Measurements from ENCODE around the gene VAMP3. TPM values are rescaled to one million over a fixed set of nuclear protein-coding genes. Genes with fewer than 3 reads are reported as not detected.
A peak's percentile ranks its signal among the peaks of the same experiment; 100 is the strongest.

VAMP3 gene
- total RNA-seq, 1 donor from 2014 or later, result 63.9 TPM

DNA sequence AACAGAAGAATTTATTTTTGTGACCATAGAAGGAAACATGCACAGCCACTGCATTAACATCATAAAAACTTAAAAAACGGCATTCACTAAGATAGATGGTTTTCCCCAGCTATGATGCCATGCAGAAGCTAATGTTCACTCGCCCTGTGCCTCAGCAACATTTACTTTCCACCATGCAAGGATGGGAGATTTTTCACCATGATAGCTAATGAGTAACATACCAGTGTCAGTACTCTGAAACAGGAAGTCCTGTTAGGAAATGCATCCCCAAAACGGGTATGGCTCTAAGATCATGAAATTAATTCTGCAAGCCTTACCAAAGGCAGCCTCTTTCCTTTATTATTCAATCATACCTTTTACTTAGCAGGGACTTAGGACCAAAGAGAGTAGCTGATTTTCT, 17.5 kb upstream of the VAMP3 start:
- Mint-ChIP-seq H3K9me3 (no peaks in the 10 kb centered on the region), H3K4me3 (no peak overlapping the region), H3K4me1 (peaks cover 30% of the 10 kb centered on the region)

DNA sequence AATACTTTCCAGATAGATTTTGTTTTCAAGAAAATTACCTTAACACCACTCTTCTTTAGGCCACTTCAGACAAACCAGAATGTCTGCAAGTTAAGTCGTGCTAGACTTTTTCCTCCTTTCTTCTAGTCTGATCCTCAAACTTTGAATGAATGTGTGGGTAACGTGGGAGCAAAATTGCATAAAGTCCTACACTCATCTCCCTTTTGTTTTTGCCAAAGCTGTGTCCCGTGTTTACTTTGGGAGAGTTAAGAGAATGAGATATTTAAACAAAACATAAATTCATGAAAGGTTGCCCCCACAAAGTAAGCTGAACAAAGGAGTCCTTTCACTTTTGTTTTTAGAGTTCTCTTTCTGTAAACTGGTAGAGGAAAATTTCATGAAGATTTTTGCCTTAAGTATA, 16.9 kb upstream of the VAMP3 start:
- Mint-ChIP-seq H3K9me3 (no peaks in the 10 kb centered on the region), H3K36me3 (ENCODE audit: low read depth) (no peaks in the 10 kb centered on the region), H3K4me1 (peaks cover 30% of the 10 kb centered on the region), H3K4me3 (no peak overlapping the region), H3K27me3 (ENCODE audit: low read depth) (no peaks in the 10 kb centered on the region), H3K27ac (ENCODE audit: unreplicated experiment) (no peak overlapping the region)
- TF ChIP-seq CTCF (conservative IDR thresholded peaks at IDR 0.05), result no peak
- DNase-seq (ENCODE audit: low read depth, low spot score), result no peak

More for the DNA sequence above, 17.5 kb upstream of the VAMP3 start:
- TF ChIP-seq CTCF (conservative IDR thresholded peaks at IDR 0.05), result no peak
- DNase-seq (ENCODE audit: low read depth, low spot score), result no peak
- Mint-ChIP-seq H3K36me3 (ENCODE audit: low read depth) (no peaks in the 10 kb centered on the region), H3K27me3 (ENCODE audit: low read depth) (no peaks in the 10 kb centered on the region), H3K27ac (ENCODE audit: unreplicated experiment) (no peak overlapping the region)

- Mint-ChIP-seq H3K36me3 (ENCODE audit: low read depth) (no peaks in the 10 kb centered on the region), H3K27ac (ENCODE audit: unreplicated experiment) (no peak overlapping the region), H3K4me1 (peaks cover 30% of the 10 kb centered on the region), H3K4me3 (no peak overlapping the region), H3K9me3 (no peaks in the 10 kb centered on the region), H3K27me3 (ENCODE audit: low read depth) (no peaks in the 10 kb centered on the region)
- no peak for DNase-seq (ENCODE audit: low read depth, low spot score)
- peak; percentile 57 for TF ChIP-seq CTCF (conservative IDR thresholded peaks at IDR 0.05)
These were observed 15.6 kb upstream of the VAMP3 start for GRCh38 chr1:7755448-7755847.

DNA sequence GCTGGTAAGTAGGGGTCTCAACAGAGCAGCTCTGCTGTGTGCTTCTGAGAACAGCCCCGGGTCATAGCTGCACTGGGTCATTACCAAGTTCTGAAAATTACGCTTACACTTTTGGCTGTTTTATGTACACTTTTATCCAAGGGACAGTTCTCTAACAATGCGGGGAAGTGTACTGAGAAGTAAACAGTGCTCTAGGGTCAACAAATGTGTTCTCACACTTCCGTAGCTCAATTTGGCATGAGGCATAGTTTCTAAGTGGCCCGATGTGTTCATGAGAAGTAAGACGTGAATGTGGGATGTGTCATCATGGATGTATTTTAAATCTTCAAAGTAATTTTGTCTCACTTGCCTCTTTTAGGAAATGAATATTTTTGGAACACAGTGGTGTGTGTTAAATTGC, 10.9 kb upstream of the VAMP3 start:
- H3K36me3 Mint-ChIP-seq (ENCODE audit: low read depth), result no peaks in the 10 kb centered on the region
- H3K9me3 Mint-ChIP-seq, result no peaks in the 10 kb centered on the region
- DNase-seq (ENCODE audit: low read depth, low spot score), result no peak
- H3K4me3 Mint-ChIP-seq, result no peak overlapping the region
- no peak overlapping the region for H3K27ac Mint-ChIP-seq (ENCODE audit: unreplicated experiment)
- peaks cover 4% of the 10 kb centered on the region for H3K4me1 Mint-ChIP-seq
- no peak for TF ChIP-seq CTCF (conservative IDR thresholded peaks at IDR 0.05)
- H3K27me3 Mint-ChIP-seq (ENCODE audit: low read depth), result no peaks in the 10 kb centered on the region

- no peak overlapping the region for H3K27ac Mint-ChIP-seq (ENCODE audit: unreplicated experiment)
- peaks cover under 1% of the 10 kb centered on the region for H3K4me1 Mint-ChIP-seq
- no peak overlapping the region for H3K4me3 Mint-ChIP-seq
- TF ChIP-seq CTCF (conservative IDR thresholded peaks at IDR 0.05), result no peak
- H3K36me3 Mint-ChIP-seq (ENCODE audit: low read depth), result no peaks in the 10 kb centered on the region
- DNase-seq (ENCODE audit: low read depth, low spot score), result no peak
- no peaks in the 10 kb centered on the region for H3K27me3 Mint-ChIP-seq (ENCODE audit: low read depth)
- no peaks in the 10 kb centered on the region for H3K9me3 Mint-ChIP-seq
These were observed 10.0 kb upstream of the VAMP3 start for GRCh38 chr1:7761103-7761502.

GRCh38 chr1:7767176-7767575, 3.9 kb upstream of the VAMP3 start:
- Mint-ChIP-seq H3K27ac (ENCODE audit: unreplicated experiment) (no peak overlapping the region), H3K4me1 (peaks cover 15% of the 10 kb centered on the region), H3K4me3 (no peak overlapping the region), H3K36me3 (ENCODE audit: low read depth) (no peaks in the 10 kb centered on the region), H3K9me3 (no peaks in the 10 kb centered on the region), H3K27me3 (ENCODE audit: low read depth) (no peaks in the 10 kb centered on the region)
- no peak for TF ChIP-seq CTCF (conservative IDR thresholded peaks at IDR 0.05)
- no peak for DNase-seq (ENCODE audit: low read depth, low spot score)

Measured in neural crest cell (in vitro differentiated cells).